Measurements from ENCODE around the gene RANBP10. TPM values are rescaled to one million over a fixed set of nuclear protein-coding genes. Genes with fewer than 3 reads are reported as not detected.
A peak's percentile ranks its signal among the peaks of the same experiment; 100 is the strongest.

The RANBP10 gene
- total and polyA plus RNA-seq, 2 of the 13 experiments (the other 11 are each of a cell fraction or from before 2014, with no cell fraction given), result 9.2 to 22.7 TPM

DNA sequence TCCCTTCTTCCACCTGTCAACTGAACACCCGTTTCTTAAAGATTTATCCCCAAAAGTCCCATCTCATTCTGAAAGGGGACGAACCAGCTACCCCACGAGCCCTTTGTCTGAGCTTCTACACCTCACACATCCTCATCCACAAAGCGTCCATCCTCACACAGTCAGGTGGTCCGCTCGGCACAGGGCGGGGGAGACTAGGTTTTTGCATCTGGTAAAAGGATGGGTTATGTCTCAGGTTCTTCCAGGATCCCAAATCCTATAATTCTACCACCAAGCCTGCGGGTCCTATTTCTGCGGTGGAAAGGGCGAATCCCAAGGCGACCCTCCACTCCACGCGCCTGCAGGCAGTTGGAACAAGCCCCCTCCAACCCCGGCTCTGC is 87.7 kb downstream of the RANBP10 start (continued):
- TF ChIP-seq NFYC (CRISPR knock-in tag; IDR thresholded peaks at IDR 0.05) (no peak), ZNF644 (CRISPR knock-in tag; IDR thresholded peaks at IDR 0.05; ENCODE audit: low read depth) (no peak), MED1 (CRISPR knock-in tag; IDR thresholded peaks at IDR 0.05) (no peak), FOXO1 (CRISPR knock-in tag; IDR thresholded peaks at IDR 0.05) (no peak), SCMH1 (CRISPR knock-in tag; IDR thresholded peaks at IDR 0.05; ENCODE audit: borderline replicate concordance) (no peak), SNAI1 (CRISPR knock-in tag; IDR thresholded peaks at IDR 0.05; ENCODE audit: borderline replicate concordance) (no peak), ZNF24 (IDR thresholded peaks at IDR 0.05) (no peak), ZNF781 (CRISPR knock-in tag; IDR thresholded peaks at IDR 0.05; ENCODE audit: borderline replicate concordance, not compliant biosample characterization) (no peak), HOXA9 (CRISPR knock-in tag; IDR thresholded peaks at IDR 0.05; ENCODE audit: borderline replicate concordance) (no peak), KLF13 (CRISPR knock-in tag; IDR thresholded peaks at IDR 0.05) (no peak), REPIN1 (CRISPR knock-in tag; IDR thresholded peaks at IDR 0.05; ENCODE audit: borderline replicate concordance, low read depth) (0 out of 2 replicates have a peak, but pooled peaks have one; percentile 7), ZC3H4 (CRISPR knock-in tag; IDR thresholded peaks at IDR 0.05; ENCODE audit: borderline replicate concordance) (no peak), EP300 (IDR thresholded peaks at IDR 0.05; ENCODE audit: low read depth in 2 of 2, low read length in 2 of 2) (no peak), EP300 (CRISPR knock-in tag; IDR thresholded peaks at IDR 0.05; ENCODE audit: borderline replicate concordance) (no peak), ZNF614 (CRISPR knock-in tag; IDR thresholded peaks at IDR 0.05; ENCODE audit: borderline replicate concordance) (no peak), TEAD3 (CRISPR knock-in tag; optimal IDR thresholded peaks at IDR 0.05; ENCODE audit: borderline replicate concordance) (no peak), ZNF749 (CRISPR knock-in tag; IDR thresholded peaks at IDR 0.05; ENCODE audit: borderline replicate concordance) (0 out of 2 replicates have a peak, but pooled peaks have one; percentile 1), KDM3A (CRISPR knock-in tag; IDR thresholded peaks at IDR 0.05; ENCODE audit: low read depth) (no peak), ZNF33B (CRISPR knock-in tag; IDR thresholded peaks at IDR 0.05) (no peak; the same call in 1 of the 2 replicates), ERF (CRISPR knock-in tag; IDR thresholded peaks at IDR 0.05) (no peak)
- TF ChIP-seq, protein P1, sequence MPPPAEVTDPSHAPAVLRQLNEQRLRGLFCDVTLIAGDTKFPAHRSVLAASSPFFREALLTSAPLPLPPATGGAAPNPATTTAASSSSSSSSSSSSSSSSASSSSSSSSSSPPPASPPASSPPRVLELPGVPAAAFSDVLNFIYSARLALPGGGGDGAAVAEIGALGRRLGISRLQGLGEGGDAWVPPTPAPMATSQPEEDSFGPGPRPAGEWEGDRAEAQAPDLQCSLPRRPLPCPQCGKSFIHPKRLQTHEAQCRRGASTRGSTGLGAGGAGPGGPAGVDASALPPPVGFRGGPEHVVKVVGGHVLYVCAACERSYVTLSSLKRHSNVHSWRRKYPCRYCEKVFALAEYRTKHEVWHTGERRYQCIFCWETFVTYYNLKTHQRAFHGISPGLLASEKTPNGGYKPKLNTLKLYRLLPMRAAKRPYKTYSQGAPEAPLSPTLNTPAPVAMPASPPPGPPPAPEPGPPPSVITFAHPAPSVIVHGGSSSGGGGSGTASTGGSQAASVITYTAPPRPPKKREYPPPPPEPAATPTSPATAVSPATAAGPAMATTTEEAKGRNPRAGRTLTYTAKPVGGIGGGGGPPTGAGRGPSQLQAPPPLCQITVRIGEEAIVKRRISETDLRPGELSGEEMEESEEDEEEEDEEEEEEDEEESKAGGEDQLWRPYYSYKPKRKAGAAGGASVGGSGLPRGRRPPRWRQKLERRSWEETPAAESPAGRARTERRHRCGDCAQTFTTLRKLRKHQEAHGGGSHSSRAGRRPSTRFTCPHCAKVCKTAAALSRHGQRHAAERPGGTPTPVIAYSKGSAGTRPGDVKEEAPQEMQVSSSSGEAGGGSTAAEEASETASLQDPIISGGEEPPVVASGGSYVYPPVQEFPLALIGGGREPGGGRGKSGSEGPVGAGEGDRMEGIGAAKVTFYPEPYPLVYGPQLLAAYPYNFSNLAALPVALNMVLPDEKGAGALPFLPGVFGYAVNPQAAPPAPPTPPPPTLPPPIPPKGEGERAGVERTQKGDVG (CRISPR knock-in tag; IDR thresholded peaks at IDR 0.05; ENCODE audit: borderline replicate concordance), result no peak
- TF ChIP-seq, protein P2, sequence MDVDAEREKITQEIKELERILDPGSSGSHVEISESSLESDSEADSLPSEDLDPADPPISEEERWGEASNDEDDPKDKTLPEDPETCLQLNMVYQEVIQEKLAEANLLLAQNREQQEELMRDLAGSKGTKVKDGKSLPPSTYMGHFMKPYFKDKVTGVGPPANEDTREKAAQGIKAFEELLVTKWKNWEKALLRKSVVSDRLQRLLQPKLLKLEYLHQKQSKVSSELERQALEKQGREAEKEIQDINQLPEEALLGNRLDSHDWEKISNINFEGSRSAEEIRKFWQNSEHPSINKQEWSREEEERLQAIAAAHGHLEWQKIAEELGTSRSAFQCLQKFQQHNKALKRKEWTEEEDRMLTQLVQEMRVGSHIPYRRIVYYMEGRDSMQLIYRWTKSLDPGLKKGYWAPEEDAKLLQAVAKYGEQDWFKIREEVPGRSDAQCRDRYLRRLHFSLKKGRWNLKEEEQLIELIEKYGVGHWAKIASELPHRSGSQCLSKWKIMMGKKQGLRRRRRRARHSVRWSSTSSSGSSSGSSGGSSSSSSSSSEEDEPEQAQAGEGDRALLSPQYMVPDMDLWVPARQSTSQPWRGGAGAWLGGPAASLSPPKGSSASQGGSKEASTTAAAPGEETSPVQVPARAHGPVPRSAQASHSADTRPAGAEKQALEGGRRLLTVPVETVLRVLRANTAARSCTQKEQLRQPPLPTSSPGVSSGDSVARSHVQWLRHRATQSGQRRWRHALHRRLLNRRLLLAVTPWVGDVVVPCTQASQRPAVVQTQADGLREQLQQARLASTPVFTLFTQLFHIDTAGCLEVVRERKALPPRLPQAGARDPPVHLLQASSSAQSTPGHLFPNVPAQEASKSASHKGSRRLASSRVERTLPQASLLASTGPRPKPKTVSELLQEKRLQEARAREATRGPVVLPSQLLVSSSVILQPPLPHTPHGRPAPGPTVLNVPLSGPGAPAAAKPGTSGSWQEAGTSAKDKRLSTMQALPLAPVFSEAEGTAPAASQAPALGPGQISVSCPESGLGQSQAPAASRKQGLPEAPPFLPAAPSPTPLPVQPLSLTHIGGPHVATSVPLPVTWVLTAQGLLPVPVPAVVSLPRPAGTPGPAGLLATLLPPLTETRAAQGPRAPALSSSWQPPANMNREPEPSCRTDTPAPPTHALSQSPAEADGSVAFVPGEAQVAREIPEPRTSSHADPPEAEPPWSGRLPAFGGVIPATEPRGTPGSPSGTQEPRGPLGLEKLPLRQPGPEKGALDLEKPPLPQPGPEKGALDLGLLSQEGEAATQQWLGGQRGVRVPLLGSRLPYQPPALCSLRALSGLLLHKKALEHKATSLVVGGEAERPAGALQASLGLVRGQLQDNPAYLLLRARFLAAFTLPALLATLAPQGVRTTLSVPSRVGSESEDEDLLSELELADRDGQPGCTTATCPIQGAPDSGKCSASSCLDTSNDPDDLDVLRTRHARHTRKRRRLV (CRISPR knock-in tag; IDR thresholded peaks at IDR 0.05), result no peak
- TF ChIP-seq, protein P3, sequence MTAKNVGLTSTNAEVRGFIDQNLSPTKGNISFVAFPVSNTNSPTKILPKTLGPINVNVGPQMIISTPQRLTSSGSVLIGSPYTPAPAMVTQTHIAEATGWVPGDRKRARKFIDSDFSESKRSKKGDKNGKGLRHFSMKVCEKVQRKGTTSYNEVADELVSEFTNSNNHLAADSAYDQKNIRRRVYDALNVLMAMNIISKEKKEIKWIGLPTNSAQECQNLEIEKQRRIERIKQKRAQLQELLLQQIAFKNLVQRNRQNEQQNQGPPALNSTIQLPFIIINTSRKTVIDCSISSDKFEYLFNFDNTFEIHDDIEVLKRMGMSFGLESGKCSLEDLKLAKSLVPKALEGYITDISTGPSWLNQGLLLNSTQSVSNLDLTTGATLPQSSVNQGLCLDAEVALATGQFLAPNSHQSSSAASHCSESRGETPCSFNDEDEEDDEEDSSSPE (CRISPR knock-in tag; IDR thresholded peaks at IDR 0.05), result no peak

Measured in HepG2 (cell line).